OCI-LY7 (cell line): Measurements from ENCODE around the gene MYH3.

Experiments used
- EZH2phosphoT487 ChIP-seq: fragments of 200-600 bp; sonication (generic); IDR thresholded peaks from 2 replicates; pipeline ENCODE4 v1.6.1; 2018; ENCODE audit warnings: low read depth, borderline replicate concordance, mild to moderate bottlenecking, mixed run types, antibody characterized with exemption, low read length, moderate library complexity, mixed read lengths
- TF ChIP-seq, protein P1 (sequence below): fragments of 200-600 bp; sonication (generic); conservative IDR thresholded peaks from 2 replicates; pipeline ENCODE4 v1.5.1; 2014; ENCODE audit warnings: mild to moderate bottlenecking, antibody characterized with exemption, low read length, moderate library complexity, mixed read lengths

DNA sequence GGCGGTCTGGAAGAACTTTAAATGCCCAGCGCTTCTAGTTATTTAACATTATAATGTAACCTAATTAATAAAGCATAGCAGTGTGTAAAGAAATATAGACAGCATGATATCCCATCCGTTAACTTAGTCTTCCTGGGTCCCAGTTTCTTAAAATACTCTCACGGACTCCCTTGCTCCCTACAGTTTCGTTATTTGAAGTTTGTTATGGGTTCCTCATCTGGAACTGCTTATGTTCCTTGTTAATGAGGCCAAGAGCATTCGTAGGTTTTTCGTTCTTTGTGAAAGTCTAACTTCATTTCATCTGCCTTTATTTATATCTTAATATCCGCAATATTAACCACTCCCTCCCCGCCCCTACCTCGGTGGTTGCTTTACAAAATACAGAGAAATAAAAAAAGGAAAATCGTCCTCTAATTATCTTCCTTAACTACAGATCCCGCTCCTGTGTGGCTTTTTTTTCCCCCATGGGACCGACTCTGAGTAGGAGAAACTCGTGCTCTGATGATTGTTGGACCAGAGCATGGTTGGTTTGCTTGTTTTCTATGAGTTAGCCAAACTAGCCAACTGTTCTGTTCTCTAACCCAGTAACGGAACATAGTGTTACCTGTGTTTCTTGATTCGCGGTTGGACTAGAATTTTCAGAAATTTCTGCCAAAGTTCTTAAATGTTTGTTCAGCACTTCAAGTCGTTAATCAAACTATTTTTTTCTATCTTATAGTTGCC, 41.1 kb upstream of the MYH3 start:
- TF ChIP-seq, protein P1, sequence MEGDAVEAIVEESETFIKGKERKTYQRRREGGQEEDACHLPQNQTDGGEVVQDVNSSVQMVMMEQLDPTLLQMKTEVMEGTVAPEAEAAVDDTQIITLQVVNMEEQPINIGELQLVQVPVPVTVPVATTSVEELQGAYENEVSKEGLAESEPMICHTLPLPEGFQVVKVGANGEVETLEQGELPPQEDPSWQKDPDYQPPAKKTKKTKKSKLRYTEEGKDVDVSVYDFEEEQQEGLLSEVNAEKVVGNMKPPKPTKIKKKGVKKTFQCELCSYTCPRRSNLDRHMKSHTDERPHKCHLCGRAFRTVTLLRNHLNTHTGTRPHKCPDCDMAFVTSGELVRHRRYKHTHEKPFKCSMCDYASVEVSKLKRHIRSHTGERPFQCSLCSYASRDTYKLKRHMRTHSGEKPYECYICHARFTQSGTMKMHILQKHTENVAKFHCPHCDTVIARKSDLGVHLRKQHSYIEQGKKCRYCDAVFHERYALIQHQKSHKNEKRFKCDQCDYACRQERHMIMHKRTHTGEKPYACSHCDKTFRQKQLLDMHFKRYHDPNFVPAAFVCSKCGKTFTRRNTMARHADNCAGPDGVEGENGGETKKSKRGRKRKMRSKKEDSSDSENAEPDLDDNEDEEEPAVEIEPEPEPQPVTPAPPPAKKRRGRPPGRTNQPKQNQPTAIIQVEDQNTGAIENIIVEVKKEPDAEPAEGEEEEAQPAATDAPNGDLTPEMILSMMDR = no peak
- no peak for TF ChIP-seq EZH2phosphoT487
